GM21619 (cell line): ENCODE data around the gene DNAH2.

Experiments
- ATAC-seq: cut with Tn5 transposase; IDR thresholded peaks from one replicate; pipeline ENCODE4 v1.9.1; 2021; ENCODE audit not compliant: unreplicated experiment

Gene DNAH2

GRCh38 chr17:7701681-7702080 lies 15.9 kb upstream of the DNAH2 start:
- ATAC-seq: no peak

- ATAC-seq: no peak
Observed at GRCh38 chr17:7702776-7703175, 14.8 kb upstream of the DNAH2 start.

- ATAC-seq: no peak
Observed at GRCh38 chr17:7703584-7704479, 13.7 kb upstream of the DNAH2 start.

GRCh38 chr17:7704601-7705268 lies 12.8 kb upstream of the DNAH2 start, which contains the start of gene EFNB3:
Gene EFNB3, plus strand, starts transcription at chr17:7705202. Its CDS starts 397 bp downstream, at chr17:7705599.
- ATAC-seq: no peak

DNA sequence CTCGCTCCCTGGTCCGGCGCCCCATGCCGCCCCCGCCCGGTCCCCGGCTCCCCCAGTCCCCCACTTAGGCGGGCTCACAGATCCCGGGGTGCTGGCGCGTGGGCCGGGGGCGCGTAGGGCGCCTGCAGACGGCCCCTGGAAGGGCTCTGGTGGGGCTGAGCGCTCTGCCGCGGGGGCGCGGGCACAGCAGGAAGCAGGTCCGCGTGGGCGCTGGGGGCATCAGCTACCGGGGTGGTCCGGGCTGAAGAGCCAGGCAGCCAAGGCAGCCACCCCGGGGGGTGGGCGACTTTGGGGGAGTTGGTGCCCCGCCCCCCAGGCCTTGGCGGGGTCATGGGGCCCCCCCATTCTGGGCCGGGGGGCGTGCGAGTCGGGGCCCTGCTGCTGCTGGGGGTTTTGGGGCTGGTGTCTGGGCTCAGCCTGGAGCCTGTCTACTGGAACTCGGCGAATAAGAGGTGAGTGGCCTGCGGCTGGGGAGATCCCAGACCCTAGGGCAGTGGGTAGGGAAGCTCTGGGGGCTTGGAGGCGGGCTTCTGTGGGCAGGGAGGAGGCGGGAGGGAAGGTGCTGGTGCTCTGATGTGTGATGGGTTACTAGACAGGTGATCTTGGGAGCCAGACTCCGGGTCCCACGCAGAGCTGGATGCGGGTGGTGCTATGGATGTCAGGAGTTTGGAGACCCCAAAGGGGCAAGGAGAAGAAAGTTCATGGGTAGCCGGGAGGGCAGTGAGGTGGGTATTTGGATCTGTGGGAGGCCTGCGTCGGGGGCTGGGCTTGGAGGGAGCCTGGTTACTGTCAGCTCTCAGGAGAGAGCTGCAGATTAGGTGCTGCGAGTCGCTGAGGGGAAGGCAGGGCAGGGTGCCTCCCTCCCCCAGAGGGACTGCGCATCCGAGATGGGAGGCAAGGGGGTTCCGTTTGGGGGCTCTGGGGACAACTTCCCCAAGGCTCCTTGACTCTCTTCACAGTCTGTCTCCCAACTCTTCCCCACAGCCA lies 12.0 kb upstream of the DNAH2 start:
- ATAC-seq: no peak

GRCh38 chr17:7706631-7707354 lies 10.8 kb upstream of the DNAH2 start:
- ATAC-seq: no peak

- ATAC-seq: no peak
Observed at GRCh38 chr17:7707446-7707845, 10.1 kb upstream of the DNAH2 start.

DNA sequence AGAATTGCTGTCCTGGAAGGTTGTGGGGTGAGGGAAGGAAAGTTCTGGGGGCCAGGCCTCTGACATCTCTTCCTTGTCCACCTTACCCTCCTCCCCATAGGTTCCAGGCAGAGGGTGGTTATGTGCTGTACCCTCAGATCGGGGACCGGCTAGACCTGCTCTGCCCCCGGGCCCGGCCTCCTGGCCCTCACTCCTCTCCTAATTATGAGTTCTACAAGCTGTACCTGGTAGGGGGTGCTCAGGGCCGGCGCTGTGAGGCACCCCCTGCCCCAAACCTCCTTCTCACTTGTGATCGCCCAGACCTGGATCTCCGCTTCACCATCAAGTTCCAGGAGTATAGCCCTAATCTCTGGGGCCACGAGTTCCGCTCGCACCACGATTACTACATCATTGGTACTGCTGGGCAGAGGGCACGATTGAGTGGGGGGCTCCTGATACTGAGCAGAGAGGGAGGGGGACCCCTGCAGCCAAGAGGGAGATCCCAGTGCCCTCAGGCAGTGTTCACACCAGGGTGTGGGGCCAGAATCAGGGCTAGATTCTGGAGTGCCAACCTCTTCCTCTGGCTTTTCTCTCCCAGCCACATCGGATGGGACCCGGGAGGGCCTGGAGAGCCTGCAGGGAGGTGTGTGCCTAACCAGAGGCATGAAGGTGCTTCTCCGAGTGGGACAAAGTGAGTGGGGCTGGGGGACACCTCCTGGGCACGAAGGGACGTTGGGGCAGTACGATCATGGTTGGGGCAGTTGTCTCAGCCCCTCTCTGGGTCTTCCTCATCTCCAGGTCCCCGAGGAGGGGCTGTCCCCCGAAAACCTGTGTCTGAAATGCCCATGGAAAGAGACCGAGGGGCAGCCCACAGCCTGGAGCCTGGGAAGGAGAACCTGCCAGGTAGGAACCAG lies 9.4 kb upstream of the DNAH2 start:
- ATAC-seq: no peak

DNA sequence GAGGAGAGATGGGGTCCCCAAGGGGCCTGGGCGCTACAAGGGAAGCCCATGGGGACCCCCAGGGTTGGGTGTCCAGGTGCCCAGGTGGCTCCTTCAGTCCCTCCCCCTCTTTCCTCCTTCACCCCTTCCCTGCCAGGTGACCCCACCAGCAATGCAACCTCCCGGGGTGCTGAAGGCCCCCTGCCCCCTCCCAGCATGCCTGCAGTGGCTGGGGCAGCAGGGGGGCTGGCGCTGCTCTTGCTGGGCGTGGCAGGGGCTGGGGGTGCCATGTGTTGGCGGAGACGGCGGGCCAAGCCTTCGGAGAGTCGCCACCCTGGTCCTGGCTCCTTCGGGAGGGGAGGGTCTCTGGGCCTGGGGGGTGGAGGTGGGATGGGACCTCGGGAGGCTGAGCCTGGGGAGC lies 8.5 kb upstream of the DNAH2 start:
- no peak for ATAC-seq

- ATAC-seq: no peak
Observed at GRCh38 chr17:7710301-7710700, 7.2 kb upstream of the DNAH2 start.

- ATAC-seq: no peak
Observed at GRCh38 chr17:7711051-7711755, 6.3 kb upstream of the DNAH2 start.

DNA sequence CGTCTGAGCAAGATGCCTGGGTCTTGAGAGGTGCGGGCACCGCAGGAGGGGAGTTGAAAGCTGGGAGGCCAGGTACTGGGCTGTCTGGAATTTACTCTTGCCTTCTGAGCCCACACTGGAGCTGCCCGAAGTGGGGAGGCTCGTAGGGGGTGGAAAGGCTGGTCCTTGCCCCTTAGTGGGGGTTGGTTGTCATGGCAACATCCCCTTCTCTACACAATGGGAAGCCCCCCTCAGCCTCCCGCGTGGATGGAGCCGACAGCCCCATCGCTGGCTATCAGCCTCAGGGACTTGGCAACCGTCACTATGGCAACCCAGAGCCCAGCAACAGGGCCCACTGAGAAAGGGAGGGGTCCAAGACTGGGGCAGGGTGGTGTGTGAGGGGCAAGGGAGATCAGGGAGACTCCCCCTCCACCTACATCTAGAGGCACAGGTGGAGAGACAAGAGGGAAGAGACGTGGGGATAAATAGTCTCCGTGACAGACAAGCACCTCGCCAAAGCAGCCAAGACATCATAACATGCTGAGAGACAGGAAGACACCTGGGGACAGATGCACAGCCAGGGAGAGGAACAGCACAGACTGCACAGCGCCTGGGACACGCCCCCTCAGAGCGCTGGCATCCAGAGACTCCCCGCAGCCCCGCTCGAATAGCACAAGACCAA lies 5.3 kb upstream of the DNAH2 start:
- ATAC-seq: no peak

DNA sequence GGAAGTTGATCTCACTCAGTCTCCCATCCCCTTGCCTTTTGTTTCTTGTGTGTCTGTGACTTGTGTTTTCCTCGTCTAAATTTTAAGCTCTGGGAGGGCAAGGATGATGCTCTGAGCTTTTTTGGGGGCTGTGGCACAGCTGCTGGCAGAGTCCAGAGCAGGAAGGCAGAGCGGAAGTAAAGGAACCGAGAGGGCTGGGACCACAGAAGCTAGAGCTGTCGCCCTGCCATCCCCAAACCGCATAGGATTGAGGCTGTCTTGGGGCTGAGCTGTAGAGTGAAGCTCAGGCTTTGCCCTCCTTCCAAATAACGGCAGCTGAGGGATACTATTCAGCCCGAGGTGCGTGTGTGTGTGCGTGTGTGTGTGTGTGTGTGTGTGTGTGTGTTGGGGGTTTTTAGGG lies 3.8 kb upstream of the DNAH2 start:
- no peak for ATAC-seq

- no peak for ATAC-seq
Observed at GRCh38 chr17:7714721-7715594, 2.6 kb upstream of the DNAH2 start.

DNA sequence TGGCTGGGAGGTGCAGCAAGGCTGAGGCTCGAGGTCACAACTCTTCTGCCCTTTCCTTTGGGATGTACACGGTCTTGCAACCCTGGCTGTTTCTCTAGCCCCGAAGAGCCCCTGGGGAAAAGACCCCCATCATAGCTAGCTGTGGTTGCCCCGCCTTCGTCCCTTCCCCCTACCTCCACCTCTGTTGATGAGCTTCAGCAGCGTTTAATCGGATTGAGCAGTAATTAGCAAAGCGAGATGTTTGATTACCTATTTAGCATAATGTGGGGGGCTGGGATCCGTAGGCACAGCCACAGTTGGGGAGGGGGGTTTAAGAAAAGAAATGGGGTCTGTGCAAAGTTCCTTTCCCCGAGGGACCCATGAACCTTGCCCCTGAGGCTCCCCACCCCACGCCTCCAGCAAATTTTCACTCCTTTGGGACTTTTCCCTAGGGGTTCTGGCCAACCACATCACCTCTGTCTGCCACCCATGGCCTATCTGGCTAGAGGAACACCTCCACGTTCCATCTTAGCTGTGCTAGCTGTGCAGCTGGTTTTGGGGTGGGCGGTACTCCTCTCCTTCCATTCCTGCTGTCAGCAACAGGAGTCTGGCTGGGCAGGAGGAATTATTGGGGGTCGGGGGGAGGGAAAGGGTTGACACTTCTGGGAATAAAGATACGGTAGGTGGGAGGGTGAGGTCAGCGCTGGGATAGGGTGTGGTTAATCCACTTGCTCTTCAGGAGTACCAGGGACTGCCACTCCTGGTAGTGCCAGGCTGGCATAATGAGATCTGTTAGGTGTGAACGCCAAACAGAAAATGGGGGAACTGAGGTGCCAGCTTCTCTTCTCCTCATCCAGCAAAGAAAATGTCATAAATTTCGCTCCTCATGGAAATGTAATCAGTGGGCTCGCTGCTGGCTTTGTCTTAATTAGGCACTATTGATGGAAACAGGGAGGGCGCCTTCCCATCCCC lies 1.3 kb upstream of the DNAH2 start:
- ATAC-seq: no peak

- ATAC-seq: no peak
Observed at GRCh38 chr17:7717756-7718350, 309 bp downstream of the DNAH2 start.
